ENCODE measurements around the gene CRIP3.

DNA sequence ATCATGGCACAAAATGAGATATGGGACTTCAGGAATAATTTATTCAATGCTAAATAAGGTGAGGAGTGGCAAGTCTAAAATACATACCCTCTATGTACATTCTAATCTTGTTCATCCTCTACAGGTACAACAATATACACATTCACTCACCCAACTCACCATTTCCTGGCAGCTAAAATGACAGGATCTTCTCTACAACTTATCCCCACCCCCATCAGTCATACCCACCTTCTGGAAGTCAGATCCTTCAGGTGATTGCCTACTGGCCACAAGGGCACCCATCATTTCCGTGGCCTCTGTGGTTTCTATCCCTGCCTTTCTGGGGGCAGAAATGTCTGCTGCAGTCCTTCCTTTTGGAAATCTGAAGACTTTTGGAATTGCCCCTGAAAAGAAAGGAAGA is 22.8 kb upstream of the CRIP3 start:
- TF ChIP-seq, protein P1, sequence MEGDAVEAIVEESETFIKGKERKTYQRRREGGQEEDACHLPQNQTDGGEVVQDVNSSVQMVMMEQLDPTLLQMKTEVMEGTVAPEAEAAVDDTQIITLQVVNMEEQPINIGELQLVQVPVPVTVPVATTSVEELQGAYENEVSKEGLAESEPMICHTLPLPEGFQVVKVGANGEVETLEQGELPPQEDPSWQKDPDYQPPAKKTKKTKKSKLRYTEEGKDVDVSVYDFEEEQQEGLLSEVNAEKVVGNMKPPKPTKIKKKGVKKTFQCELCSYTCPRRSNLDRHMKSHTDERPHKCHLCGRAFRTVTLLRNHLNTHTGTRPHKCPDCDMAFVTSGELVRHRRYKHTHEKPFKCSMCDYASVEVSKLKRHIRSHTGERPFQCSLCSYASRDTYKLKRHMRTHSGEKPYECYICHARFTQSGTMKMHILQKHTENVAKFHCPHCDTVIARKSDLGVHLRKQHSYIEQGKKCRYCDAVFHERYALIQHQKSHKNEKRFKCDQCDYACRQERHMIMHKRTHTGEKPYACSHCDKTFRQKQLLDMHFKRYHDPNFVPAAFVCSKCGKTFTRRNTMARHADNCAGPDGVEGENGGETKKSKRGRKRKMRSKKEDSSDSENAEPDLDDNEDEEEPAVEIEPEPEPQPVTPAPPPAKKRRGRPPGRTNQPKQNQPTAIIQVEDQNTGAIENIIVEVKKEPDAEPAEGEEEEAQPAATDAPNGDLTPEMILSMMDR (IDR thresholded peaks at IDR 0.05) = no peak
- TF ChIP-seq EP300 (IDR thresholded peaks at IDR 0.05) (no peak), POLR2A (IDR thresholded peaks at IDR 0.05; ENCODE audit: low read depth) (no peak), POLR2AphosphoS5 (IDR thresholded peaks at IDR 0.05) (no peak)

All from esophagus muscularis mucosa (tissue), 4 donors.